Measurements from ENCODE around the gene PIGC.
A peak's percentile ranks its signal among the peaks of the same experiment; 100 is the strongest.
"Not testable (repeated sequence)": the region's sequence is repeated elsewhere in the genome, so short reads cannot be mapped to it uniquely, and the experiment has no call there.

Gene PIGC

GRCh38 chr1:172466795-172467407 lies 23.0 kb upstream of the PIGC start:
- DNase-seq, result no peak

GRCh38 chr1:172465617-172466016 lies 21.7 kb upstream of the PIGC start:
- no peak for DNase-seq

- DNase-seq, result no peak
Observed at GRCh38 chr1:172460887-172461315, 17.0 kb upstream of the PIGC start.

GRCh38 chr1:172460177-172460576 lies 16.3 kb upstream of the PIGC start:
- DNase-seq, result no peak

- no peak for DNase-seq
Observed at GRCh38 chr1:172457479-172458130, 13.7 kb upstream of the PIGC start.

GRCh38 chr1:172456344-172456769 lies 12.5 kb upstream of the PIGC start:
- DNase-seq, result no peak

- no peak for DNase-seq
Observed at GRCh38 chr1:172455451-172455850, 11.6 kb upstream of the PIGC start.

- no peak for DNase-seq
Observed at GRCh38 chr1:172453607-172454006, 9.7 kb upstream of the PIGC start.

- no peak for DNase-seq
Observed at GRCh38 chr1:172453153-172453545, 9.3 kb upstream of the PIGC start.

GRCh38 chr1:172452536-172453152 lies 8.8 kb upstream of the PIGC start:
- no peak for DNase-seq

- DNase-seq, result no peak
Observed at GRCh38 chr1:172451002-172451443, 7.2 kb upstream of the PIGC start.

- DNase-seq, result peak in 1 of 14 donors; percentile 24
Observed at GRCh38 chr1:172450524-172450885, 6.6 kb upstream of the PIGC start.

- peak in 8 of 14 donors; percentile 2 to 42 (median 24) for DNase-seq
Observed at GRCh38 chr1:172449585-172450523, 6.0 kb upstream of the PIGC start.

GRCh38 chr1:172448995-172449584 lies 5.2 kb upstream of the PIGC start:
- DNase-seq, result no peak

GRCh38 chr1:172447641-172448040 lies 3.8 kb upstream of the PIGC start:
- DNase-seq, result no peak

GRCh38 chr1:172446547-172446946 lies 2.7 kb upstream of the PIGC start:
- no peak for DNase-seq

- DNase-seq, result no peak
Observed at GRCh38 chr1:172442843-172443565, 865 bp downstream of the PIGC start.

- DNase-seq, result no peak
Observed at GRCh38 chr1:172442404-172442803, 1.5 kb downstream of the PIGC start.

GRCh38 chr1:172437183-172437582 lies 6.7 kb downstream of the PIGC start:
- not testable (repeated sequence) for DNase-seq

GRCh38 chr1:172431721-172432192 lies 12.1 kb downstream of the PIGC start:
- no peak for DNase-seq

GRCh38 chr1:172431204-172431603 lies 12.7 kb downstream of the PIGC start:
- DNase-seq, result no peak

GRCh38 chr1:172430128-172430454 lies 13.8 kb downstream of the PIGC start:
- no peak for DNase-seq
